ENCODE data around the gene FHAD1.
"Not testable (repeated sequence)": the region's sequence is repeated elsewhere in the genome, so short reads cannot be mapped to it uniquely, and the experiment has no call there.

Gene FHAD1

DNA sequence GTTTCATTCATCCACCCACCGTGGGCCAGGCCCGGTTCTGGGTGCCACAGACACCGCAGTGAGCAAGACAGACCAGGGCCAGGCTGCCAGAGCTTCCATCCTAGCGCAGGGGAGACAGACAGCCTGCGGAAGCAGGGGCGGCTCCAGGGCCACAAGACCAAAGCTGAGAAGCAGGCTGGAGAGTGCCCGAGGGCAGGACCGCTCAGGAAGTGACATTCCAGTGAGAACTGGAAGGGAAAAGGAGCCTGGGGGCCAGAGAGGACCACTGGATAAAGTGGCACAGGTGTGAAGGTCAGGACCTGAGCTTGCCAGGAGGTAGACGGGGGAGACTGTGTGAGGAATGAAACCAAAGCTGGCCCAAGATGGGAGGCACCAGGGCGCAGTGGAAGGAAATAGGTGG lies 103.1 kb downstream of the FHAD1 start:
- no peak for DNase-seq

DNA sequence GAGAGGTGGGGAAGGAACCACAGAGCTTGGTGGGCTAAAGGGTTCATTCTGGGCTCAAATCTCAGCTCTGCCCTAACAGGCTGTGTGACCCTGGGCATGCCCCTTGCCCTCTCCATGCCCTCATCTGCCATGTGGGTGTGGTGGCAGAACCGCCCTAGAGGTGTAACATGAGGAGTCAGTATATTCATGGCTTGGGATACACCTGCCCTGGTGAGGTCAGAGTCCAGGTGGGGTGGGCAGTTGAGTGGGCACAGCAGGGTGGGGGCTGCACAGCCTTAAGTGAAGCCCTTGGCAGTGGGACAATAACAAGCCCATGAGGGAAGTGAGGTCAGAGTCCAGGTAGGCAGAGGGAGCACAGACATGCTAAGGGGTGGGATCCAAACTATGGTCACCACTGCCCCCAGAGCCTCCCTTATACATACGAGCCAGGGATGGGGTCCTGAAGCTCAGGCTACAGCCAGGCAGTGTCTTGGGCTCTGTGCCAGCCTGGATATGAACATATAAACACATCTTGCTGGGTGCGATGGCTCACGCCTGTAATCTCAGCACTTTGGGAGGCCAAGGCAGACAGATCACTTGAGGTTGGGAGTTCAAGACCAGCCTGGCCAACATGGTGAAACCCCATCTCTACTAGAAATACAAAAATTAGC lies 103.7 kb downstream of the FHAD1 start:
- DNase-seq = no peak

DNA sequence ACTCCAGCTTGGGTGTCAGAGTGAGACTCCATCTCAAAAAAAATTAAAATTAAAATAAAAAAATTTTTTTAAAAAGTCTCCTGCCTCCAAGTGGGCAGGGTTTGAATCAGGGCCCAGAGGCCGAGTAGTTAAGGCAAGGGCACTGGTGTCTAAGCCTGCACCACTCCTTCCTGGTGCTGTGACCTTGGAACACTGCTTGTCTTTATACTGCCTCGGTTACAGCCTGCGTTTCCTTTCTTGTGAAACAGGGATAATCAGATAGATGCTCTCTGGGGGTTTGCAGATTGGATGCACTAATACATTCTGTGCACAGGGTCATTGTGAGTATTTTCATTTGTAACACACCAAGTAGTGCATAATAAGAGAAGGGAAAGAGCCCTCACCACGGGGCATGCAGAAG lies 104.3 kb downstream of the FHAD1 start:
- DNase-seq = no peak

DNA sequence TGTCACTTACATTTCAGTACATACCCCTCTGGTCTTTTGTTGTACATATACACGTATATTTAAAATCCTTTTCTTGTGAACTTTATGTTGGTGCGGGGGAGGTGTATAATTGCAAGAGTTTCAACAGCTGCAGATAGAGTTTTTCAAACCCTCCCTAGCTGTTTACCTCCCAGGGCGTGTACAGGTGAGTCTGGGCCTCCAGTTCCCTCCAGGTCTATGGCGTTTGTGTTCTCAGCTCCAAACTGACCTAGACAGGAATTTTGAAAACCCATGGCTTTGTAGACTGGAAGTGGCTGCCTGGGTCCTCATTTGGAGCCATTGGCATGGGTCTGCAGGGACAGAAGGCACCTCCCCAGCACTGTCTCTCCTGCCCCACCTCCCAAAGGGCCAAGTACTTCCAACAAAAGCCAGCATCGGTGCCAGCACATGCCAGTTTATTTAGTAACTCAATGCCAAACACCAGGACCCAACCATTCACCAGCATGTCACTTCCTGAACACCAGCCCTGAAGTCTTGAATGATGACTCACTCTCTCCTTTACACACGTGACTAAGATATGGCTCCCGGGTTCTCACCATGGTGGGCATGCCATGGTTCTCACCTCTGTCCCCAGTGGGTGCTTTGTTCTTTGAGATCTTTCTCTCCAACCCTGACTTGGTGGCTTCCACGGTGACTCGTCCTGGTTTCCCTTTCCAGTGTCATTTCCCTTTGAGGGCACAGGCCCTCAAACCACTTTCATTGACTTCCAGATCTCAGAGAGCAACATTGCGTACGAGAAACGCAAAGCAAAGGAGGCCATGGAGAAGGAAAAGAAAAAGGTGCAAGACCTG lies 105.3 kb downstream of the FHAD1 start:
- peak; percentile 82 for DNase-seq

DNA sequence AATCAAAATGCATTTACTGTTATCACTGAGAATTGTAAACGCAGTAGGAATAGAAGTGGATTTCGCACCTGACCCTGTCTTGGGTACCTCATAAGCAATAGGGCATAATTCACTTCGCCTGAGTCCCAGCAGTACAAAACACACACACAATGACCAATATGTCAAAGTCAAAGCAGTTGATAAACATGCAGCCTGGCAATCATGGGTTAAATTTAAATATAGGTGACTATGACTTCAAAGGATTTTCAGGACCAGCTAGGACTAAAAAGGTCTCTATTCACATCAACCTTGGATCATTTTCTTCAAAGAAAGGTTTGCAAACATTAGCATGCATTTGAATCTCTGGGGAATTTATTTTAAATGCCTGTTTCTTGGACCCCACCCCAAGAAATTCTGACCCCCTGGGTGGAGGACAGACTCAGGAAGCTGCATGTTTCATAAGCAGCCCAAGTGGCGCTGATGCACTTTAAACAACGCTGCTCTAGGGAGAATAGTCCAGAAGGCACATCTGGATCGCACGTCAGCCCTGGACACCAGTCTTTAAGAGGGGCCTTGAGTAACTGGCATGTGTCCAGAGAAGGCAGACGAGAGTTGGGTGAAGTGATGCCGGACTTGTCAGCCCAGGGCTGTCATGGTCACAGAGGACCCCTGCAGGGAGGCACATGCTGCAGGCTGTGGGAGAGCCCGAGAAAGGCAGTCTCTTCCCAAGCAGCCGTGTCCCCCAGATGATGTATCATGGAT lies 107.0 kb downstream of the FHAD1 start:
- DNase-seq = peak; percentile 17

DNA sequence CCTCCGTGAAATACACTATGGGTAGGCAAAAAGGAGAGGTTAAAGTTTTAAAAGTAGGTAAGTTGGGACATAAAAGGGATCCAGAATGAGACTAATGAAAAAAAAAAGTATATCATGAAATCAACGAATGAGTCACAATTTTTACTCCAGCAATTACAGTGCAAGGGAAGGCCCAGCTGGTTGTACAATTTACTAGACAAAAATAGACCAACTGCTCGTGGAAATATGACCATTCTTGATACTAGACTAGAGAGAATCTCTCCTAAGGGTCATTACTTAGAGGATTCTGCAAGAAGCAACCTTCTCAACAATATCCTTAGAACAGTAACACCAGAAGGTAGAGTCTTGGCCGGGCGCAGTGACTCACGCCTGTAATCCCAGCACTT lies 107.5 kb downstream of the FHAD1 start:
- DNase-seq = peak; percentile 45

DNA sequence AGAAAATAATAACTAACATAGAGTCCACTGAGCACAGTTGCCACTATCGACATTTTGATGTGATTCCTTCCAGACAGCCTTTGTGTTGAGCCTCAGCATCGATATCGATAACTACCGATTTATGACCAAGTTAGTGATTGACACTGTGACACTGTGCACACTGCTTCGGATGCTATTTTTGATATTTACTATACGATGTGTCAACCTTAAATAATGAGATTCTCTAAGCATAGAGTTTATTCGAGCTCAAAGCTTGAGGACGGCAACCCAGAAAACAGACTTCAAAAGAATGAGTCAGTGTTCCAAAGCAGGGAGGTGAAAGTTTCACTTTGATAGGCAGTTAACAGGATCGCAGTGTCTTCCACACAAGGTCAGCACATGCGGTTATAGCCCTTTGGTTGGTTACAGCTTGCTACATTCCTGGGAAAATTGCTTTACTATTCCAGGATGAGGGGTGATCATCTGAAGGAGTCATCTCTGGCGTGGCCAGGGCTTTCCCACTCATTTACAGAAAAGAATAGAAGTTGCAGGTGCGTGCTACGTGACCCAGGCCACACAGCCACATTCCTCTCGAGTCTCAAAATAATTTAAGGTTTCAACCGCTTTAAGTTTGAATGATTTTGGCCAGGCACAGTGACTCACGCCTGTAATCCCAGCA lies 109.1 kb downstream of the FHAD1 start:
- DNase-seq = peak; percentile 77

DNA sequence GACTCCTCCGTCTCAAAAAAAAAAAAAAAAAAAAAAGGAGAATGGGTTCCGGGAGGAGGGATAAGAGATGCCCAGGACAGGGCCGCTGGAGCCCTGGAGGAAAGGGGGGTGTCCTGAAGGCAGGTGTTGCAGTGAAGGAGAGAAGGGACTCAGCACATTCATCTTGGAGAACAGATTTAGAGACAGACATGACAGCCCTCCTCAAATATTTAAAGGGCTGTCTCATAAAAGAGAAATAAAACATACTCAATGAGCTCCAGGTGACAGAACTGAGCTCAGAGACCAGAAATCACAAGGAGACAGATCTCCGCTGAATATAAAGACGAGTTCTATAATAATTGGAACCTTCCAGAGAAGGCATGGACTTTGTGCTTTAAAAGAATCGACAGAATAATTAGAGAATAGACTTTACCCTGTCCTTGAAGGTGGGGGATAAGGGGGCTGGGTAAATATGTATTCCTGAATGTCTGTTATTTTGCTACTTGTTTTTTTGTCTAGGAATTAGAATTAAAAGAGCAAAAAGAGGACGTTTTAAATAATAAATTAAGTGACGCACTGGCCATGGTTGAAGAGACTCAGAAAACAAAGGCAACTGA lies 110.7 kb downstream of the FHAD1 start:
- no peak for DNase-seq

DNA sequence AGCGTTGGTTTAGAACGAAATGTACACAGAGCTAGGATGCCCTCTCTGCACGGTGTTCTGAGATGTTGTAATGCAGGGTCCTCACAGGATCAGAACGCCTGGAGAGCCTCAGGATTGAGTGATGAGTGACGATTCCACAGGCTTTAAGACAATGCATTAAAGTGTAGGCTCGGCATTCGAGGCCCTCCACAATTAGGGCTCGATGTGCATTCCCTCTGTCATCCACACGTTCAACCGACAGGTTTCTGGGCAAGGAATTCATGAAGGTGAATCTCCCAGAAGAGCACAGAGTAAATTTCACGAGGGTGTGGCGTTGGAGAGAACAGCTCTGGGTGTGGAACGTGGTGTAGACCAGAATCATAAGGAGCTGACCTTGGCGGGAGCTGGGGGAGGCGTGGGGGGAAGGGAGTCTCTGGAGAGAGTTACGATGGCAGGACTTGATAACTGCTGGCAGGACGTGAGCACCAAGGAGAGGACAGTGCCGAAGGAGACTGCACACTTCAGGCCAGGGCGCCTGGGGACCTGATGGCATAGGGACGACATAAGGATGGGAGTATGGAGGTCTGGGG lies 111.6 kb downstream of the FHAD1 start:
- DNase-seq = no peak

DNA sequence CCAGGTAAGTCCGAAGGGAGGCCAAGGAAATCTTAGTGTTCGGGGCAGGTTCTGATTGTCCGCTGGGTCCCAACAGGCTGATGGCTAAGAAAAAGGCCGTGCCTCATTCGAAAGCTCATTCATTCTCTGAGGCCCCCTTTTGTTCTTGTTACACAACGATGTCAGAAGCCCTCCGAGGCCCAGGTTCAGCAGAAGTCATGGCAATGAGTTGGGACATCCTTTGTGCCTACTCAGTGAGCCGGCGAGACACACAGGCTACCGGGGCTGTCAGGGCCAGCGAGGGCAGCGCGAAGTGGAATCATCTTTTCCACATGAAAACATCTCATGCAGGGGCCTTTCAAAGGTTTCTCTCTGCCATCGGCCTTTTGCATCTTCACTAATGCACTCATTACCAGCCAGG lies 113.7 kb downstream of the FHAD1 start:
- DNase-seq = no peak

DNA sequence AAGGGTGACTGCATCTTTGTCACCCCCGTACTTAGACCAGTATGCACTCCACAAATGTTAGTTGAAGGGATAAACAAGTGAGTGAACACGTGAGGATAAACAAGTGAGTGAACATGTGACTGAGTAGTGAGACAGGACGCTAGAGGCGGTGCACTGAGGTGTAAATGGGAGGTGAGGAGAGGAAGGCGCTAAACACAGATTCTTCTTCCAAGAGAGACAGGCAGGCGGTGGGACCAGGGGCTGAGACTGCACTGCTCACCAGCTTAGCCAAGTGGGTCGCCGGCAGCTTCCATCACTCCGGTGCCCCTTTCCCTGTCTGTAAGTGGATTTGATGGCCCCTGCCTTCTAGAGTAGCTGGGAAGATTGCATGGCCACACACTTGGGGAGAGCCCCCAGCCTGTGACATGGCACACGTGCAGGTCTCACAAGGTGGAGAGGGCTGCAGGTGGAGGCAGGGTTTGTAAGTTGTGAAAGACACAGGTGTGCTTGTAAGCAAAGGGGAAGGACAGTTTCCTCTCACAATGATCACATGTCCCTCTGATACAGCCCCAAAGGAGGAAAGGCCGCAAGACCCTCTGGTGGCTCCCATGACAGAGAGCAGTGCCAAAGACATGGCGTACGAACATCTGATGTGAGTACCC lies 115.2 kb downstream of the FHAD1 start:
- DNase-seq = no peak

DNA sequence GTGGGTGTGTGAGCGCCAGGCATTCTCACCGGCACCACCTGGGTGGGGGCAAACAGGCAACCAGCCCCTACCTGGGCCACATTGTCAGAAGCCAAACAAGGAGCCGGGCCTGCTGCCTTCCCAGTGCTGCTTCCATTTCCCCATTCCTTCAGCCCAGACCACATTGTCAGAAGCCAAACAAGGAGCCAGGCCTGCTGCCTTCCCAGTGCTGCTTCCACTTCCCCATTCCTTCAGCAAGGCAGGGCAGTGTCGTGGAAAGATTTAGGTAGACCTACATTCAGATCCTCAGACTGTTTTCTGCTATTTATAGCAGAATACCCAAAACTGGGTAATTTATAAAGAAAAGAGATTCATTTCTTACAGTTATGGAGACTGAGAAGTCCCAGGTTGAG lies 115.7 kb downstream of the FHAD1 start:
- DNase-seq = no peak

DNA sequence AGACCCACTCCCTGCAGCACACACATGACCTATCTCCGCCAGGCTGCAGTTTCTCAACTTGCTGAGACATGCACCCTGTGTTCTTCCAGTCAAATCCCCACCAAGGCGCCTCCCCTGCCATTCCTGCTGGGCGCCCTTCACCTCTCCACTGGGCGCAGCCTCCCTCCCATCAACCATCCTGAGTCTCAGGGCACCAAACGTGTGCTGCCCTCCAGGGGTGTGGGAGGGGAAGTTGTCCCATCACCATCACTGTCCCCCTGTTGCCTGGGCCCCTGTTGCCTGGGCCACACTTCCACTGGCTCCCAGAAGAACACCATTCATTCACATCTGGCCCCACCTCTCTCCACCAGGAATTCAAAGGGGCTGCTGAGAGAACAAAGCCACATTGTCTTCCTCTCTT lies 117.7 kb downstream of the FHAD1 start:
- DNase-seq = no peak

DNA sequence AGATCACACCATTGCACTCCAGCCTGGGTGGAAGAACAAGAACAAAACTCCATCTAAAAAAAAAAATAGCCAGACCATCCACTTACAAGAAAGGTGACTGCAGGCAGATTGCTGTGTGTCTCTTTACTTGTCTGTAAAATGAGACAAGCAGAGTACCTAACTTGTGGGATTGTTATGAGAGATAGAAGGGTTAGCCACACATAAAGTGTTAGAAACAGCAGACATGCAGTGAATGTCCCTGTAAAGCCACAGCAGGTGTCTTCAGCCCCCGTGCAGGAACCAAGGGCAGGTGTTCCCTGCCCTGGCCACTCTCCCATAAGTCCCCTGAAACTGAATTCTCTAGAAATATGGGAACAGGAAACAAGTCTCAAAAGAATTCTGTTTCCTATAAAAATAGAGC lies 121.9 kb downstream of the FHAD1 start:
- DNase-seq = no peak

DNA sequence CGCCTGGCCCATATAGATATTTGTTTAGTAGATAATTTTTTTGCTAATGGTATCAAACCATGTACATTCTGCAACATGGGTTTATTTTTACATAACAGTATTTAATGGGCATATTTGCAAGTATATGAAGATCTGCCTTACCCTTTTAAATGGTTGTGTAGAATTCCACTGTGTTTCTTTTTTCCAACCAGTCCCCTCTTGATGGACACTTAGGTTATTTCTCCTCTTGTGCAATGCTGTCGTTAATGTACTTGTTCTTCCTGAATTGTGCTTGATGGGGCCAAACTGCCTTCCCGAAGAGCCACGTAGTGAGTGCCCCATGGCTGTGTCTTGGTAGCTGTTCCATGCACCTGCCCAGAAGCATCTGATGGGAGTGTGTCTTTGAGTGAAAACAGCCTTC lies 123.2 kb downstream of the FHAD1 start:
- DNase-seq = no peak

DNA sequence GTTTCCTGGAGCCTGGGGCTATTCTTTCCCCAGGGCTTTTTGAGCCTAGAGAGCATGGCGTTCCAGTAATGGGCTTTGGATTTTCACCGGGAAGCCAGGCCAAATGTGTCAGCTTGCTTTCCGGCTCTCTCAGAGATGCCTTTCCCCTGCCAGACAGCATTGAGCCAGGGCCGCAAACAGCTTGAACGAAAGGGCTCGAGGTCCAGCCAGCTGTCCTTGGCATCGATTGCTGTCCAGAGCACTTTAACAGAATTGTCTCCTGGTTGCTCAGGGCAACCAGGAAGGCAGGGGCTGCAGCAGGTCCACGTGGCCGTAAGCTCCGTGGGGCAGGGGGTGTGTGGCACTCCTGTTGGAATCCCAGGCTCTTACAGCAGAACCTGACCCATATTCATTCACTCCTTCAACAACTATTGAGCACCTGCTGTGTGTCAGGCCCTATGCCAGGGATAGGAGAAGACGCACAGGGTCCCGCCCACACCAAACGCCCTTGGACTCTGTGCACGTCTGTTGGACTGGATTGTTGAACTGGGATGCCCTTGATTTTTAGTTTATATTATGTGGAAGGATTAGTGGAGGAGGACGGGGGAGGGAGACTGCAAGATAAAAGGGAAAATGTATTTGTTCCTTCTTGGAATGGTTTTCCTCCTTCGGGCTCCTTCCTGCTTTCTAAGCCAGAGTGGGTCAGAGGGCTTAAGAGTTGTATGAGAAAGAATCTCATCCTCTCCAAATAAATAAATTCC lies 123.9 kb downstream of the FHAD1 start:
- DNase-seq = no peak

DNA sequence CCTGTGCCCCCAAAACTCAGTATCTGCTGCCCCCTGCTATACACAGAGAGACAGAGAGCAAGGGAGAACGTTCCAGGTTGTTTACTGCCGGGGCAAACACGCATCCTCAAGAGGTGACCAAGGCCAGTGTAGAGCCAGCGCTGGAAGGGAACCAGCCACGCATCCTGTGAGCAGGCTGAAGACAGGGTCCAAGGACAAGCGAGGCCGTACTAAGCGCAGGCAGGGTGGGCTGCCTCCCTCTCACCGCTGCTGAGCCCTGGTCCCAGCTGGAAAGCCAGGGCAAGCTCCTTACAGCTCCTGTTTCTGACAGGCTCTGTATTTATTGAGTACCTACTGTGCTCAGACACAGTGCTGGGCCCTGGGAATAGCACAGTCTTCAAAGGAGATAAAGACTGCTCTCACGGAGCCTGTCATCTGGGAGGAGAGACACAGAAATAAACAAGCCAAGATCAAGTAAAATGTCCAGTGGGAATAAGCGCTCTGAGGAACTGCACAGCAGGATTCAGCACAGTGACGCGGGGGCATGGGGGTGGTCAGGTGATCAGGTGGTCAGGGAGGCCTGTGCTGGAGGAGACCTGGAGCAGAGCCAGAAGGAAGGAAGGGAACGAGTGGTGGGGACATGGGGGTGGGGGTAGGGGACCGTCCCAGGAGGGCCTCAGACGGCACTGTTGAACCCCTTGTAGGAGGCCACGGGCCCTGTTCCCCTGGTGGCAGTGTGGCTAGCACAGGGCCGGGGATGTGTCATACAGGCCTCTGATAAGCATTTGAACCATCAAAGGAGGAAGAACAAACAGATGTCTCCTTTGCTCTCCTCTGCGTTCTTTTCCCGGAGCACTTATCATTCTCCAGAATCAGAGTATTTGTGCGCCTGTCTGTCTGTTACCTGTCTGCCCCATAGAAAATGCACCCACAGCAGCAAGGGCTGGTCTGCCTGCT lies 124.9 kb downstream of the FHAD1 start:
- DNase-seq = no peak

DNA sequence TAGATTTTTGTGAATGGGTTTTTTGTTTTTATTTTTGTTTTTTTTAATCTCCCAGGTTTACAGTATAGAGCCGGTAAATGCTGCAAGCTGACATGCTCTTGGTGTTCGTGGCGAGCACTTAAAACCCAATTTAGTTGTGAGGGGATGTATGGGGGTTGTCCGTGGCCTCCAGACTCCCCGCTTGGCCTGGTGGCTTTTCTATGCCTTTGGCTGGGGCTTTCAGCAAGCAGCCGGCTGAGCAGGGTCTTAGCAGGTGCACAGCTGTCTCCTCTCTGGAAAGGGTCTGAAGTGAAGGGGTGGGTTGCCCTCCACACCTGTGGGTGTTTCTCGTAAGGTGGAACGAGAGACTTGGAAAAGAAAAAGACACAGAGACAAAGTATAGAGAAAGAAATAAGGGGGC lies 131.7 kb downstream of the FHAD1 start:
- no peak for DNase-seq

DNA sequence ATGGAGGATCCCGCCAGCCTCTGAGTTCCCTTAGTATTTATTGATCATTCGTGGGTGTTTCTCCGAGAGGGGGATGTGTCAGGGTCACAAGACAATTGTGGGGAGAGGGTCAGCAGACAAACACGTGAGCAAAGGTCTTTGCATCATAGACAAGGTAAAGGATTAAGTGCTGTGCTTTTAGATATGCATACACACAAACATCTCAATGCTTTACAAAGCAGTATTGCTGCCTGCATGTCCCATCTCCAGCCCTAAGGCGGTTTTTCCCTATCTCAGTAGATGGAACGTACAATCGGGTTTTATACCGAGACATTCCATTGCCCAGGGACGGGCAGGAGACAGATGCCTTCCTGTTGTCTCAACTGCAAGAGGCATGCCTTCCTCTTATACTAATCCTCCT lies 132.1 kb downstream of the FHAD1 start:
- DNase-seq = not testable (repeated sequence)

All from fibroblast of skin of right quadriceps (primary cell).